Mesothelial cell of epicardium (in vitro differentiated cells): ENCODE measurements around the gene NDUFC2. TPM values are rescaled to one million over a fixed set of nuclear protein-coding genes. Genes with fewer than 3 reads are reported as not detected.
"Not testable (repeated sequence)": the region's sequence is repeated elsewhere in the genome, so short reads cannot be mapped to it uniquely, and the experiment has no call there.

Experiments
- DNase-seq, 2 experiments: peaks; one replicate each; pipeline ENCODE4 v3.0.0; 2021; ENCODE audit warnings: low spot score in 2 of 2; ENCODE audit not compliant: unreplicated experiment in 2 of 2
- H3K27ac Mint-ChIP-seq: 2 replicates; pipeline ENCODE4 v1.8.0; 2021; ENCODE audit warnings: mixed read lengths
- H3K27me3 Mint-ChIP-seq: 2 replicates; pipeline ENCODE4 v1.8.0; 2021; ENCODE audit warnings: low read depth, mixed read lengths
- H3K36me3 Mint-ChIP-seq: 2 replicates; pipeline ENCODE4 v1.8.0; 2021; ENCODE audit warnings: mixed read lengths
- H3K4me1 Mint-ChIP-seq: 2 replicates; pipeline ENCODE4 v1.8.0; 2021; ENCODE audit warnings: mixed read lengths
- H3K4me3 Mint-ChIP-seq: 2 replicates; pipeline ENCODE4 v1.8.0; 2021; ENCODE audit warnings: mild to moderate bottlenecking, moderate library complexity, mixed read lengths
- H3K9me3 Mint-ChIP-seq: 2 replicates; pipeline ENCODE4 v1.8.0; 2021; ENCODE audit warnings: mixed read lengths
- CTCF ChIP-seq: fragments of 200-600 bp; sonication (generic); IDR thresholded peaks from one replicate; pipeline ENCODE4 v1.5.0; 2021; ENCODE audit warnings: antibody characterized with exemption; ENCODE audit not compliant: unreplicated experiment
- total RNA-seq: library from RNA; stranded (reverse); gene quantifications from 3 replicates; pipeline ENCODE4 v1.2.1, GENCODE V29; 2021

The NDUFC2 gene
- total RNA-seq, 1 donor from 2014 or later: 169 TPM

GRCh38 chr11:78097666-78098385 is 18.2 kb upstream of the NDUFC2 start:
- Mint-ChIP-seq H3K4me3 (no peak overlapping the region), H3K27me3 (no peaks in the 10 kb centered on the region), H3K36me3 (peaks cover 28% of the 10 kb centered on the region), H3K27ac (no peak overlapping the region), H3K4me1 (no peaks in the 10 kb centered on the region), H3K9me3 (no peaks in the 10 kb centered on the region)
- no peak for DNase-seq
- no peak for TF ChIP-seq CTCF

GRCh38 chr11:78094250-78094649 is 14.6 kb upstream of the NDUFC2 start:
- Mint-ChIP-seq H3K27me3 (no peaks in the 10 kb centered on the region), H3K9me3 (no peaks in the 10 kb centered on the region), H3K4me3 (no peak overlapping the region), H3K4me1 (no peaks in the 10 kb centered on the region), H3K27ac (no peak overlapping the region), H3K36me3 (peaks cover 21% of the 10 kb centered on the region)
- TF ChIP-seq CTCF: no peak
- no peak for DNase-seq

DNA sequence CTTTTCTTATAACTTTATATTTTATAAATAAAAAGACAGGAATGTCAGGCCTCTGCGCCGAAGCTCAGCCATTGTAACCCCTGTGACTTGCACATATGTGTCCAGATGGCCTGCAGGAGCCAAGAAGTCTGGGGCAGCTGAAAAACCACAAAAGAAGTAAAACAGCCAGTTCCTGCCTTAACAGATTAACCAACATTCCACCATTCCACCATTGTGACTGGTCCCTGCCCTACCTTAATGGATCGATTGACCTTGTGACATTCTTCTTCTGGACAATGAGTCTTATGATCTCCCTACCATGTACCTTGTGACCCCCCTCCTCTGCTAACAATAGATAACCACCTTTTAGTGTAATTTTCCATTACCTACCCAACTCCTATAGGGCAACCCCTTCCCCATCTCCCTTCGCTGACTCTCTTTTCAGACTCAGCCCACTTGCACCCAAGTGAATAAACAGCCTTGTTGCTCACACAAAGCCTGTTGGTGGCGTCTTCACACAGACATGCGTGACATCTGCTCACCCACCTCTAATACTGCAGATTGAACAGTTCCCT is 6.9 kb upstream of the NDUFC2 start:
- H3K4me1 Mint-ChIP-seq, H3K9me3 Mint-ChIP-seq, H3K36me3 Mint-ChIP-seq, H3K27me3 Mint-ChIP-seq, H3K4me3 Mint-ChIP-seq, DNase-seq, H3K27ac Mint-ChIP-seq: not testable (repeated sequence)

DNA sequence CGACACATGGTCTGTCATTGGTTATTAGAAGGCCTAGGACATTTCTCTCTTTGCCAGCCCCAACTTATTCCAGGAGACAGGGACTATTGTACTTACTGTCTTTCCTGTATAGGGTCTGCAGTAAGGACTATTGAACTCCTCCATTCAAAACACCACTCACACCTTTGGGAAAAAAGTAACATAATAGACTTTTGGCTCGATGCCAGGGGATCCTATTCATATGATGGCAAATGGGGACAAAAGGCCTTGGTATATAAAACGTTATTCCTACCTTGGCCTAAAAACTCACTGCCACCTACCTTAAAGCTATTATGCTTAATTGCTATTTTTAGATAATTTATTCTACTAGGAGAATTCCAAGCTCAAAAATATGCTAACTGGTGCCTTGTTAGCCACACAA is 6.3 kb upstream of the NDUFC2 start:
- H3K4me1 Mint-ChIP-seq: no peaks in the 10 kb centered on the region
- no peak for TF ChIP-seq CTCF
- no peak overlapping the region for H3K4me3 Mint-ChIP-seq
- peaks cover 6% of the 10 kb centered on the region for H3K27me3 Mint-ChIP-seq
- no peak overlapping the region for H3K27ac Mint-ChIP-seq
- H3K9me3 Mint-ChIP-seq: no peaks in the 10 kb centered on the region
- H3K36me3 Mint-ChIP-seq: peaks cover 1% of the 10 kb centered on the region
- DNase-seq: no peak

DNA sequence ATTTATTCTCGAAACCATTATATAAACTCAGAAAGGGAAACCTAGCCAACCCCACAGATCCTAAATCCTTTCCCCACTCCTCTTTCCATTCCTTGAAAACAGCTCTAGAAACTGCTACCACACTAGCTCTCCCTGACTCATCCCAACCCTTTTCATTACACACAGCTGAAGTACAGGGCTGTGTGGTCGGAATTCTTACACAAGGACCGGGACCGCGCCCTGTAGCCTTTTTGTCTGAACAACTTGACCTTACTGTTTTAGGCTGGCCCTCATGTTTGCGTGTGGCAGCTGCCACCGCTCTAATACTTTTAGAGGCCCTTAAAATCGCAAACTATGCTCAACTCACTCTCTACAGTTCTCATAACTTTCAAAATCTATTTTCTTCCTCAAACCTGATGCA is 4.8 kb upstream of the NDUFC2 start:
- H3K4me1 Mint-ChIP-seq, H3K36me3 Mint-ChIP-seq, DNase-seq, H3K9me3 Mint-ChIP-seq, H3K4me3 Mint-ChIP-seq, H3K27ac Mint-ChIP-seq, H3K27me3 Mint-ChIP-seq: not testable (repeated sequence)

- H3K4me1 Mint-ChIP-seq: peaks cover 10% of the 10 kb centered on the region
- no peaks in the 10 kb centered on the region for H3K9me3 Mint-ChIP-seq
- H3K4me3 Mint-ChIP-seq: no peak overlapping the region
- TF ChIP-seq CTCF: no peak
- no peak overlapping the region for H3K27ac Mint-ChIP-seq
- peaks cover 6% of the 10 kb centered on the region for H3K27me3 Mint-ChIP-seq
- no peak for DNase-seq
- H3K36me3 Mint-ChIP-seq: no peaks in the 10 kb centered on the region
These were observed 3.4 kb upstream of the NDUFC2 start for GRCh38 chr11:78083021-78083420.

GRCh38 chr11:78082146-78082545 is 2.5 kb upstream of the NDUFC2 start:
- Mint-ChIP-seq H3K27me3 (peaks cover 6% of the 10 kb centered on the region), H3K4me3 (no peak overlapping the region), H3K36me3 (no peaks in the 10 kb centered on the region), H3K4me1 (peaks cover 14% of the 10 kb centered on the region), H3K9me3 (no peaks in the 10 kb centered on the region), H3K27ac (no peak overlapping the region)
- no peak for DNase-seq
- TF ChIP-seq CTCF: no peak
